ENCODE data around the gene YIPF5. TPM values are rescaled to one million over a fixed set of nuclear protein-coding genes. Genes with fewer than 3 reads are reported as not detected.
A peak's percentile ranks its signal among the peaks of the same experiment; 100 is the strongest.

YIPF5 gene
- total RNA-seq: 10 to 100 TPM; 24.9 to 31.1 (median 28.5) TPM

- peaks cover 0 to 23% (median 2%) of the 10 kb centered on the region in 4 donors for H3K36me3 ChIP-seq
- intact Hi-C loops (cut with DNase I): no loop called here
- peak within 1 kb of the TSS; percentile 73 to 91 (median 78) for H3K4me3 ChIP-seq
- H3K27me3 ChIP-seq: no peaks in the 10 kb centered on the region
- peak within 1 kb of the TSS; percentile 70 to 81 (median 77) for H3K27ac ChIP-seq (replicated peaks in 1 of 4)
- peak; percentile 97 for DNase-seq (ENCODE audit: extremely low spot score)
- H3K9me3 ChIP-seq: no peaks in the 10 kb centered on the region
- 0% methylated on average over 36 of the region's 39 CpGs for whole genome bisulfite sequencing
- TF ChIP-seq, protein P1, sequence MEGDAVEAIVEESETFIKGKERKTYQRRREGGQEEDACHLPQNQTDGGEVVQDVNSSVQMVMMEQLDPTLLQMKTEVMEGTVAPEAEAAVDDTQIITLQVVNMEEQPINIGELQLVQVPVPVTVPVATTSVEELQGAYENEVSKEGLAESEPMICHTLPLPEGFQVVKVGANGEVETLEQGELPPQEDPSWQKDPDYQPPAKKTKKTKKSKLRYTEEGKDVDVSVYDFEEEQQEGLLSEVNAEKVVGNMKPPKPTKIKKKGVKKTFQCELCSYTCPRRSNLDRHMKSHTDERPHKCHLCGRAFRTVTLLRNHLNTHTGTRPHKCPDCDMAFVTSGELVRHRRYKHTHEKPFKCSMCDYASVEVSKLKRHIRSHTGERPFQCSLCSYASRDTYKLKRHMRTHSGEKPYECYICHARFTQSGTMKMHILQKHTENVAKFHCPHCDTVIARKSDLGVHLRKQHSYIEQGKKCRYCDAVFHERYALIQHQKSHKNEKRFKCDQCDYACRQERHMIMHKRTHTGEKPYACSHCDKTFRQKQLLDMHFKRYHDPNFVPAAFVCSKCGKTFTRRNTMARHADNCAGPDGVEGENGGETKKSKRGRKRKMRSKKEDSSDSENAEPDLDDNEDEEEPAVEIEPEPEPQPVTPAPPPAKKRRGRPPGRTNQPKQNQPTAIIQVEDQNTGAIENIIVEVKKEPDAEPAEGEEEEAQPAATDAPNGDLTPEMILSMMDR (IDR thresholded peaks at IDR 0.05): peak in 1 of 3 experiments; percentile 9
- peak; percentile 82 to 96 for TF ChIP-seq POLR2AphosphoS5 (IDR thresholded peaks at IDR 0.05)
- TF ChIP-seq EP300 (IDR thresholded peaks at IDR 0.05): no peak
- peaks cover 15 to 32% (median 22%) of the 10 kb centered on the region in 4 donors for H3K4me1 ChIP-seq
Observed at GRCh38 chr5:144170276-144171024, at the start of gene YIPF5, which contains the start of gene KCTD16. YIPF5 (minus strand) TSS chr5:144170659; CDS start chr5:144169955, 704 bp downstream. KCTD16 (plus strand) TSS chr5:144170873.

- H3K9me3 ChIP-seq: no peaks in the 10 kb centered on the region
- H3K27ac ChIP-seq (replicated peaks in 1 of 4): no peak overlapping the region
- no peaks in the 10 kb centered on the region for H3K27me3 ChIP-seq
- no peak overlapping the region for H3K4me3 ChIP-seq
- H3K36me3 ChIP-seq: no peaks in the 10 kb centered on the region
- H3K4me1 ChIP-seq: no peaks in the 10 kb centered on the region
- no peak for TF ChIP-seq POLR2AphosphoS5 (IDR thresholded peaks at IDR 0.05)
- TF ChIP-seq POLR2A (IDR thresholded peaks at IDR 0.05; ENCODE audit: low read depth): no peak
- TF ChIP-seq, protein P1 (IDR thresholded peaks at IDR 0.05): no peak
- TF ChIP-seq EP300 (IDR thresholded peaks at IDR 0.05): no peak
- intact Hi-C loops (cut with DNase I): no loop called here
- WGBS: 75% methylated on average over 3 of the region's 3 CpGs
- no peak for DNase-seq (ENCODE audit: extremely low spot score)
Observed at GRCh38 chr5:144219869-144220268, 49.4 kb upstream of the YIPF5 start.

- no peak overlapping the region for H3K27ac ChIP-seq (replicated peaks in 1 of 4)
- no peaks in the 10 kb centered on the region for H3K36me3 ChIP-seq
- H3K27me3 ChIP-seq: peaks cover 0 to 36% (median 6%) of the 10 kb centered on the region in 4 donors
- WGBS: 78% methylated on average over 1 of the region's 1 CpG
- DNase-seq (ENCODE audit: extremely low spot score): no peak
- H3K4me1 ChIP-seq: no peaks in the 10 kb centered on the region
- H3K9me3 ChIP-seq: no peaks in the 10 kb centered on the region
- intact Hi-C loops (cut with DNase I): no loop called here
- TF ChIP-seq, protein P1 (IDR thresholded peaks at IDR 0.05): no peak
- TF ChIP-seq POLR2AphosphoS5 (IDR thresholded peaks at IDR 0.05): no peak
- no peak for TF ChIP-seq POLR2A (IDR thresholded peaks at IDR 0.05; ENCODE audit: low read depth)
- no peak for TF ChIP-seq EP300 (IDR thresholded peaks at IDR 0.05)
- no peak overlapping the region for H3K4me3 ChIP-seq
Observed at GRCh38 chr5:144210655-144211054, 40.2 kb upstream of the YIPF5 start.

DNA sequence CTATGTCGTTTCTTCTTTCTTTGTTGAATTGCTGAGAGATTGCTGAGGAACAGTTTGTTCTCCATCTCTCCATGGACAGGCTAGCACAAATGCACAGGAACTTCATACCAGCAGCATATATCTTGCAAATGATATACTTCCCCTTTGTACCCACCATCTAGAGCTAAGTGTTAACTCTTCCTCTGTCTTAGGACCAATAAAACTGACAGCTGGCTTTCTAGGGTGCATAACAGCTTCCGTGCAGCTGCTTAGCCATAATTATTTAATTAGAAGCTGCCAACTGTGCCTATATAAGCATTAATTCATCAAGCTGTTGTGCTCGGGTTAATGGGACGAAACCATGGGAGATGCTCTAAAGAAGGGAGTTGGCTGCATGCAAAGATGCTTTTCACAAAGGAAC is 38.9 kb upstream of the YIPF5 start:
- no peak overlapping the region for H3K4me3 ChIP-seq
- H3K9me3 ChIP-seq: no peaks in the 10 kb centered on the region
- WGBS: 83% methylated on average over 4 of the region's 4 CpGs
- TF ChIP-seq, protein P1 (IDR thresholded peaks at IDR 0.05): no peak
- TF ChIP-seq POLR2A (IDR thresholded peaks at IDR 0.05; ENCODE audit: low read depth): no peak
- TF ChIP-seq EP300 (IDR thresholded peaks at IDR 0.05): no peak
- no peak for TF ChIP-seq POLR2AphosphoS5 (IDR thresholded peaks at IDR 0.05)
- H3K27me3 ChIP-seq: peaks cover 0 to 49% (median 14%) of the 10 kb centered on the region in 4 donors
- no peaks in the 10 kb centered on the region for H3K36me3 ChIP-seq
- no peak for DNase-seq (ENCODE audit: extremely low spot score)
- intact Hi-C loops (cut with DNase I): loop anchor here (10.0 kb wide), 1 partner anchor 1845 kb away; no protein-coding TSS in a partner anchor
- no peak overlapping the region for H3K27ac ChIP-seq (replicated peaks in 1 of 4)
- peaks cover 5 to 9% (median 8%) of the 10 kb centered on the region in 4 donors for H3K4me1 ChIP-seq

Data from esophagus muscularis mucosa (tissue), 4 donors.